ENCODE data around the gene RRN3. TPM values are rescaled to one million over a fixed set of nuclear protein-coding genes. Genes with fewer than 3 reads are reported as not detected.
A peak's percentile ranks its signal among the peaks of the same experiment; 100 is the strongest.
"Not testable (repeated sequence)": the region's sequence is repeated elsewhere in the genome, so short reads cannot be mapped to it uniquely, and the experiment has no call there.

The RRN3 gene
- total RNA-seq, 4 donors from 2014 or later, result 32.8 to 76.4 (median 49.3) TPM

DNA sequence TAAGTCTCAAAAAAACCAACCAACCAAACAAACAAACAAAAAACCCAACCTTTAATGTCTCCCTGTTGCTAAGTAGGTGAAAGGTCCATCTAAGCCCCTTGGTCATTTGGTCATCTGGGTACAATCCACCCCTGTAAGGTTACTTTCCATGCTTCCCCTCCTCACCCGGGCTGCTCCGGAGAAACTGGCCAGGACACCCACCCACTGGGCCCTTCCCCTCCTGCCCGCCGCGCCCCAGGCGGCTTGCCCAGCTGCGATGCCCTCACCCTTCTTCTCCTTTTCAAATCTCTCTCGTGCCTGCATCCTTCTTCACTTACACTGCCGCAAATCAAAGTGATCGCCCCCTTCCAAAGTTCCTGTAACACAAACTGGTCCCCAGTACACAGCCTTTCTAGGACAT lies 40.2 kb downstream of the RRN3 start:
- Histone ChIP-seq H3K4me1 (peaks cover 5 to 9% of the 10 kb centered on the region in 2 donors), H3K36me3 (peaks cover 0 to under 1% of the 10 kb centered on the region in 2 donors), H3K27me3 (no peaks in the 10 kb centered on the region), H3K27ac (peak overlapping the region in 1 of 4 donors; percentile 29), H3K9me3 (no peaks in the 10 kb centered on the region), H3K4me3 (no peak overlapping the region)
- no peak for ATAC-seq
- TF ChIP-seq, protein P1, sequence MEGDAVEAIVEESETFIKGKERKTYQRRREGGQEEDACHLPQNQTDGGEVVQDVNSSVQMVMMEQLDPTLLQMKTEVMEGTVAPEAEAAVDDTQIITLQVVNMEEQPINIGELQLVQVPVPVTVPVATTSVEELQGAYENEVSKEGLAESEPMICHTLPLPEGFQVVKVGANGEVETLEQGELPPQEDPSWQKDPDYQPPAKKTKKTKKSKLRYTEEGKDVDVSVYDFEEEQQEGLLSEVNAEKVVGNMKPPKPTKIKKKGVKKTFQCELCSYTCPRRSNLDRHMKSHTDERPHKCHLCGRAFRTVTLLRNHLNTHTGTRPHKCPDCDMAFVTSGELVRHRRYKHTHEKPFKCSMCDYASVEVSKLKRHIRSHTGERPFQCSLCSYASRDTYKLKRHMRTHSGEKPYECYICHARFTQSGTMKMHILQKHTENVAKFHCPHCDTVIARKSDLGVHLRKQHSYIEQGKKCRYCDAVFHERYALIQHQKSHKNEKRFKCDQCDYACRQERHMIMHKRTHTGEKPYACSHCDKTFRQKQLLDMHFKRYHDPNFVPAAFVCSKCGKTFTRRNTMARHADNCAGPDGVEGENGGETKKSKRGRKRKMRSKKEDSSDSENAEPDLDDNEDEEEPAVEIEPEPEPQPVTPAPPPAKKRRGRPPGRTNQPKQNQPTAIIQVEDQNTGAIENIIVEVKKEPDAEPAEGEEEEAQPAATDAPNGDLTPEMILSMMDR (IDR thresholded peaks at IDR 0.05 in 4 of 5, conservative IDR thresholded peaks at IDR 0.05 in 1 of 5), result no peak
- no peak for TF ChIP-seq POLR2A (IDR thresholded peaks at IDR 0.05)
- in situ Hi-C loops (cut with MboI; ENCODE audit: low sequenced_read_pairs in 4 of 4) (no loop called here), intact Hi-C loops (cut with DNase I; ENCODE audit: low total_unique reads) (no loop called here)
- DNase-seq, result no peak

DNA sequence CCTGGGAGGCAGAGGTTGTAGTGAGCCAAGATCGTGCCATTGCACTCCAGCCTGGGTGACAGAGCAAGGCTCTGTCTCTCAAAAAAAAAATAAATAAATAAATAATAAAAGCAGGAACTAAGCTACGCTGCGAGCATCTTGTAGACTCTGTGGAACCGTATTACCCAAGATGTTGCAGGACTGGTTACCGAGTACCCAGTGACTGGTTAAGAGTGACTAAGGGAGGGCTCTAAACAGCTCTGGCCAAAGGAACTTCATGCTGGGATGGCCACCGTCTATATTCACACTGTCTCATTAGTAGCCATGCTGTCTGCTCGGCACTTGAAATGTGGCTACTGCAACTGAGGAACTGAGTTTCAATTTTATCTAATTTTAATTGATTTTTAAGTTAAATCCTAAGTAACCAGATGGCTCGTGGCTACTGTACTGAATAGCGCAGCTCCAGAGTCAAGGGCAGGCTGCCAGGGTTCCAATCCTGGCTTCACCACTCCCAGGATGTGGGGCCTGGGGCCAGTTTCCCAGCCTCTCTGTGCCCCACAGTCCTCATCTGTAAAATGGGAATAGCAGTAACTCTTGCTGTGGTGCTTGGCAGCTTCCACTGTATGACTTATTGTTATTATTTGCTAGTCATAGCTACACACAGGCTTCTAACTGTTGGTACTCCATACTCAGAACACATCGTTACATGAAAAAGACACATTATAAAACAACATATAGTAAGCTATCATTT lies 41.2 kb downstream of the RRN3 start:
- H3K27ac ChIP-seq, result peak overlapping the region in 1 of 4 donors; percentile 6
- peaks cover 5 to 9% of the 10 kb centered on the region in 2 donors for H3K4me1 ChIP-seq
- H3K4me3 ChIP-seq, result no peak overlapping the region
- H3K36me3 ChIP-seq, result no peaks in the 10 kb centered on the region
- ATAC-seq (no peak), DNase-seq (no peak)
- TF ChIP-seq, protein P1 (IDR thresholded peaks at IDR 0.05 in 4 of 5, conservative IDR thresholded peaks at IDR 0.05 in 1 of 5), result no peak
- TF ChIP-seq POLR2A (IDR thresholded peaks at IDR 0.05), result no peak
- no peaks in the 10 kb centered on the region for H3K27me3 ChIP-seq
- in situ Hi-C loops (cut with MboI; ENCODE audit: low sequenced_read_pairs in 4 of 4), result no loop called here
- no peaks in the 10 kb centered on the region for H3K9me3 ChIP-seq
- intact Hi-C loops (cut with DNase I; ENCODE audit: low total_unique reads), result no loop called here

DNA sequence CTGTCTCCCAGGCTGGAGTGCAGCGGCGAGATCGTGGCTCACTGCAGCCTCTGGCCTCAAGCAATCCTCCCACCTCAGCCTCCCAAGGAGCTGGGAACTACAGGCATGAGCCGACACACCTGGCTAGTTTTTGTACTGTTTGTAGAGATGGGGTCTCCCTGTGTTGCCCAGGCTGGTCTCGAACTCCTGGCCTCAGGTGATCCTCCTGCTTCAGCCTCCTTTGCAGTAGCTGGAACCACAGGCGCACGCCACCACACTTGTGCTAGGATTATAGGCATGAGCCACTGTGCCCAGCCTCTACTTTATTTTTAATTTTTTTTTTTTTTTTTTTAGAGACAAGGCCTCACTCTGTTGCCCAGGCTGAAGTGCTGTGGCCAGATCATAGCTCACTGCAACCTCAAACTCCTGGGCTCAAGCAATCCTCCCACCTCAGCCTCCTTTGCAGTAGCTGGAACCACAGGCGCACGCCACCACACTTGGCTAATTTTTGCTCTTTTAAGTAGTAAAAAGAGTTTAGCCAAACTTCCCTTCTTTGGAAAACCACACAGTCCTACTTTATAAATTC lies 42.6 kb downstream of the RRN3 start:
- no peak for ATAC-seq
- intact Hi-C loops (cut with DNase I; ENCODE audit: low total_unique reads) (no loop called here), in situ Hi-C loops (cut with MboI; ENCODE audit: low sequenced_read_pairs in 4 of 4) (no loop called here)

DNA sequence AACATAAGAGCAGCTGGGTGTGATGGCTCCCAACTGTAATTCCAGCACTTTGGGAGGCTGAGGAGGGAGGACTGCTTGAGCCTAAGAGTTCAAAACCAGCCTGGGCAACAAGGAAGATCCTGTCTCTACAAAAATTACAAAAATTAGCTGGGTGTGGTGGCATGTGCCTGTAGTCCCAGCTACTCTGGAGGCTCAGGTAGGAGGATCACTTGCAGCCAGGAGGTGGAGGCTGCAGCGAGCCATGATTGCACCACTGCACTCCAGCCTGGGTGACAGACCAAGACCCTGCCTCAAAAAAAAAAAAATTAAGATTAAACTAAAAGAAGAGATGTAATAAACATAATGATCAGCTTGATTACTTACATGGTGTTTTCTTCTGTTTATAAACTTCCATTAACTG lies 43.6 kb downstream of the RRN3 start:
- H3K9me3 ChIP-seq; H3K27me3 ChIP-seq; in situ Hi-C loops (cut with MboI; ENCODE audit: low sequenced_read_pairs in 4 of 4); H3K27ac ChIP-seq; intact Hi-C loops (cut with DNase I; ENCODE audit: low total_unique reads); ATAC-seq; H3K4me1 ChIP-seq; DNase-seq; H3K4me3 ChIP-seq: not testable (repeated sequence)
- H3K36me3 ChIP-seq, result peaks cover 0 to 11% of the 10 kb centered on the region in 2 donors

More for the DNA sequence above, 42.6 kb downstream of the RRN3 start:
- Histone ChIP-seq H3K4me1 (peaks cover 5 to 9% of the 10 kb centered on the region in 2 donors), H3K27ac (no peak overlapping the region), H3K36me3 (peaks cover 0 to 11% of the 10 kb centered on the region in 2 donors), H3K9me3 (no peaks in the 10 kb centered on the region), H3K27me3 (no peaks in the 10 kb centered on the region), H3K4me3 (no peak overlapping the region)
- no peak for DNase-seq
- no peak for TF ChIP-seq POLR2A (IDR thresholded peaks at IDR 0.05)
- TF ChIP-seq, protein P1 (IDR thresholded peaks at IDR 0.05 in 4 of 5, conservative IDR thresholded peaks at IDR 0.05 in 1 of 5), result no peak

DNA sequence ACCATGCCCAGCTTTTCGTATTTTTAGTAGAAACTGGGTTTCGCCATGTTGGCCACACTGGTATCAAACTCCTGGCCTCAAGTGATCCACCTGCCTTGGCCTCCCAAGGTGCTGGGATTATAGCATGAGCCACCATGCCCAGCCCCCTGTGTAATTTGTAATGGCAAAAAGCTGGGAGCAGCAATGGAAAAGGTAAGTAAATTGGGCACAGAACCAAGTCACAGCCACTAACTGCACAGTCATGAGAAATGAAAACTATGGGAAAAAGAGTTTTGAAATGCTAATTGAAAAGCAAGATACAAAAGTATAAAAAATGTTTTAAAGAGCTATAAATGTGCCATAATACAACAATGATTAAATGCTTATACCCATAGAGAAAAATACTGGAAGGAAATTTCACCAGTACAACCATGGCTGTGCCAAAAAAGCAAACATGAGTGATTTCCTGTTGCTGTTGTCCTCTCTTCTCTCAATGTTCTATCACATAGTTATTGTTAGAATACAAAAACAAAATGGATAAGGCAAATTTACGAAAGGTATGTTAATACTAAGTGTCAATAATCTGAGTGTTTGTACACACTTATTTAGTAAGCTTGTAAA lies 44.4 kb downstream of the RRN3 start:
- no peaks in the 10 kb centered on the region for H3K9me3 ChIP-seq
- TF ChIP-seq POLR2A (IDR thresholded peaks at IDR 0.05), result no peak
- TF ChIP-seq, protein P1 (IDR thresholded peaks at IDR 0.05 in 4 of 5, conservative IDR thresholded peaks at IDR 0.05 in 1 of 5), result no peak
- H3K36me3 ChIP-seq, result peaks cover 0 to 11% of the 10 kb centered on the region in 2 donors
- H3K4me1 ChIP-seq, result peaks cover under 1 to 2% of the 10 kb centered on the region in 2 donors
- H3K27me3 ChIP-seq, result no peaks in the 10 kb centered on the region
- in situ Hi-C loops (cut with MboI; ENCODE audit: low sequenced_read_pairs in 4 of 4) (no loop called here), intact Hi-C loops (cut with DNase I; ENCODE audit: low total_unique reads) (no loop called here)
- DNase-seq (no peak), ATAC-seq (no peak)
- H3K27ac ChIP-seq, result no peak overlapping the region
- H3K4me3 ChIP-seq, result no peak overlapping the region
